CD4-positive, alpha-beta T cell treated with Interleukin-17A for 1 hour (primary cell): ENCODE measurements around the gene TMEM259.

ENCODE experiments used
- DNase-seq: peaks from one replicate; pipeline ENCODE4 v3.0.0-alpha.2; 2020

TMEM259 gene

GRCh38 chr19:1000591-1001537, 20.1 kb downstream of the TMEM259 start:
- DNase-seq: no peak

GRCh38 chr19:1000095-1000494, 20.8 kb downstream of the TMEM259 start, which contains the start of gene GRIN3B:
Gene GRIN3B, plus strand, starts transcription at chr19:1000419. Its CDS starts 19 bp downstream, at chr19:1000438.
- peak; percentile 71 for DNase-seq

- no peak for DNase-seq
Measured at GRCh38 chr19:999379-999719, 21.6 kb downstream of the TMEM259 start.

- no peak for DNase-seq
Measured at GRCh38 chr19:998064-998463, 22.9 kb downstream of the TMEM259 start.

- peak; percentile 88 for DNase-seq
Measured at GRCh38 chr19:996051-996838, 24.7 kb downstream of the TMEM259 start.

GRCh38 chr19:995051-995827, 25.7 kb downstream of the TMEM259 start:
- no peak for DNase-seq

- DNase-seq: no peak
Measured at GRCh38 chr19:994516-994915, 26.4 kb downstream of the TMEM259 start.

GRCh38 chr19:993831-994393, 27.0 kb downstream of the TMEM259 start:
- no peak for DNase-seq

- no peak for DNase-seq
Measured at GRCh38 chr19:993361-993830, 27.5 kb downstream of the TMEM259 start.

- DNase-seq: no peak
Measured at GRCh38 chr19:992670-993055, 28.3 kb downstream of the TMEM259 start.

GRCh38 chr19:991932-992669, 28.8 kb downstream of the TMEM259 start:
- DNase-seq: no peak

- peak; percentile 58 for DNase-seq
Measured at GRCh38 chr19:991174-991931, 29.6 kb downstream of the TMEM259 start.

GRCh38 chr19:990746-991145, 30.2 kb downstream of the TMEM259 start:
- no peak for DNase-seq

GRCh38 chr19:990119-990571, 30.8 kb downstream of the TMEM259 start:
- DNase-seq: no peak

- DNase-seq: no peak
Measured at GRCh38 chr19:989381-990081, 31.4 kb downstream of the TMEM259 start.

GRCh38 chr19:988510-988909, 32.4 kb downstream of the TMEM259 start:
- no peak for DNase-seq

GRCh38 chr19:988081-988480, 32.8 kb downstream of the TMEM259 start:
- no peak for DNase-seq

GRCh38 chr19:986083-986482, 34.8 kb downstream of the TMEM259 start:
- DNase-seq: no peak

- DNase-seq: peak; percentile 91
Measured at GRCh38 chr19:984165-984967, 36.6 kb downstream of the TMEM259 start, which contains the start of gene WDR18. Gene WDR18, plus strand, starts transcription at chr19:984345. Its CDS starts 9 bp downstream, at chr19:984354.
